Calu3 (cell line): ENCODE results near the gene ATP2C1. TPM values are rescaled to one million over a fixed set of nuclear protein-coding genes. Genes with fewer than 3 reads are reported as not detected.
A peak's percentile ranks its signal among the peaks of the same experiment; 100 is the strongest.

Experiments used
- BruUV-seq: library from RNA; stranded (reverse); fragments of 400-500 nt; replicated peaks from 2 replicates; lab custom pipeline; 2021; lab: Mats Ljungman, UMichigan
- CTCF ChIA-PET: fragments of 300-600 bp; sonication (Branson Sonifier 250); formaldehyde crosslinking; loops from one replicate; lab custom pipeline; 2022; ENCODE audit warnings: antibody characterized with exemption; lab: Charles Lee
- DNase-seq: peaks from one replicate; pipeline ENCODE4 v3.0.0; 2022
- H3K27ac Mint-ChIP-seq: one replicate; pipeline ENCODE4 v1.8.0; 2022; ENCODE audit warnings: mixed read lengths; ENCODE audit not compliant: unreplicated experiment
- H3K27me3 Mint-ChIP-seq: one replicate; pipeline ENCODE4 v1.8.0; 2022; ENCODE audit warnings: mixed read lengths; ENCODE audit not compliant: unreplicated experiment
- H3K36me3 Mint-ChIP-seq: one replicate; pipeline ENCODE4 v1.8.0; 2022; ENCODE audit warnings: mild to moderate bottlenecking, moderate library complexity, mixed read lengths; ENCODE audit not compliant: insufficient read depth, unreplicated experiment
- H3K4me1 Mint-ChIP-seq: one replicate; pipeline ENCODE4 v1.8.0; 2022; ENCODE audit warnings: mild to moderate bottlenecking, low read depth, mixed read lengths; ENCODE audit not compliant: unreplicated experiment
- H3K4me3 Mint-ChIP-seq: one replicate; pipeline ENCODE4 v1.8.0; 2022; ENCODE audit warnings: mild to moderate bottlenecking, low read depth, moderate library complexity, mixed read lengths; ENCODE audit not compliant: unreplicated experiment
- H3K9me3 Mint-ChIP-seq: one replicate; pipeline ENCODE4 v1.8.0; 2022; ENCODE audit warnings: low read depth, mixed read lengths; ENCODE audit not compliant: unreplicated experiment
- CTCF ChIP-seq: fragments of 200-600 bp; IDR thresholded peaks from one replicate; pipeline ENCODE4 v1.8.0; 2022; ENCODE audit warnings: antibody characterized with exemption; ENCODE audit not compliant: unreplicated experiment
- intact Hi-C: fragments of 100-400 bp; cut with micrococcal nuclease; formaldehyde crosslinking; loops from one replicate; pipeline ENCODE4 v1.10.0; 2022; ENCODE audit not compliant: unreplicated experiment
- total RNA-seq: library from RNA; stranded (reverse); gene quantifications from 2 replicates; pipeline ENCODE4 v1.2.3, GENCODE V29; 2022

ATP2C1 gene
- total RNA-seq, 1 experiment from 2014 or later: 361 TPM

GRCh38 chr3:130990282-130990681, 96.4 kb downstream of the ATP2C1 start:
- DNase-seq: no peak
- BruUV-seq: no TSS peak
- peak overlapping the region; percentile 4 for H3K27ac Mint-ChIP-seq
- no peak for TF ChIP-seq CTCF
- no peaks in the 10 kb centered on the region for H3K9me3 Mint-ChIP-seq
- intact Hi-C loops: no loop called here
- H3K36me3 Mint-ChIP-seq: peaks cover 27% of the 10 kb centered on the region
- CTCF ChIA-PET: no interaction called here
- H3K4me3 Mint-ChIP-seq: no peak overlapping the region
- no peaks in the 10 kb centered on the region for H3K27me3 Mint-ChIP-seq
- H3K4me1 Mint-ChIP-seq: no peaks in the 10 kb centered on the region

DNA sequence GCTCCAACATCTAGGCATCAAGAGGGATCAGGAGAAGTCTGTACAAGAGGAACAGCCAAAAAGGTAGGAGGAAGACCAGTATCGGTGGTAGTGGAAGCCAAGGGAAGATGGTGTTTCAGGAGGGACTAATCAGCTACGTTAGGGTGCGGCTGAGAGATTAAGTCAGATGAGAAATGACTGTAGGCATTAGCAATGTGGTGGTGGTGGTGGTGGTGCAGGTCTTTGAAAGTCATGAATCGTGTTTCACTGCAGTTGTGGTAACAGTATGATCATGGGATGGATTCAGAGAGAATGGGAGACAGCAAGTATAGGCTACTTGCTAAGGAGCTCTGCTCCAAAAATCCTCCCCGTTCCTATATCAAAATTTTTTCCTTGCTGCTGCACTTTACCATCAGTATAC, 97.2 kb downstream of the ATP2C1 start:
- Mint-ChIP-seq H3K36me3 (peaks cover 33% of the 10 kb centered on the region), H3K4me3 (no peak overlapping the region), H3K9me3 (no peaks in the 10 kb centered on the region), H3K27me3 (no peaks in the 10 kb centered on the region), H3K4me1 (no peaks in the 10 kb centered on the region), H3K27ac (no peak overlapping the region)
- no peak for TF ChIP-seq CTCF
- DNase-seq: no peak
- CTCF ChIA-PET: no interaction called here
- intact Hi-C loops: no loop called here
- no TSS peak for BruUV-seq

DNA sequence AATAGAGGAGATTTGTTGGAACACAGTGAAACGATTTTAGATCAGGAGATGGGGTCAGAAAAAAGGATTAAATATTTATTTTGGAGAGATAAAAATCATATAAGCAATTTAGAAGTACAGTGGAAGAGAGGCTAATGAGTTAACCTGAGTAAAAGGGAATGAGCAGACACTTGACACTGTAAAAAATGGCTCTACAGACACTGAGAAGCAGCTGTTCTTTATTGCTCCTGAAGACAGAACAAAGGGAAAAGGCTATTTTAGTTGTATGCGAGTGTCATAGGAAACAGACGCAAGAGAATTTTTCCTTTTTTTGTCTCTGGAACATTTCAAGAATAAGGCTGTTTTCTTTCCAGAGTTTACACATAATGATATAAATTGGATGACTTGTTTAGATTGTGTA, 98.5 kb downstream of the ATP2C1 start:
- H3K9me3 Mint-ChIP-seq: no peaks in the 10 kb centered on the region
- H3K4me3 Mint-ChIP-seq: no peak overlapping the region
- no peak for TF ChIP-seq CTCF
- H3K27ac Mint-ChIP-seq: no peak overlapping the region
- H3K4me1 Mint-ChIP-seq: no peaks in the 10 kb centered on the region
- no peak for DNase-seq
- intact Hi-C loops: no loop called here
- CTCF ChIA-PET: no interaction called here
- peaks cover 42% of the 10 kb centered on the region for H3K36me3 Mint-ChIP-seq
- no TSS peak for BruUV-seq
- H3K27me3 Mint-ChIP-seq: no peaks in the 10 kb centered on the region

- Mint-ChIP-seq H3K4me3 (no peak overlapping the region), H3K27ac (no peak overlapping the region), H3K27me3 (no peaks in the 10 kb centered on the region), H3K9me3 (no peaks in the 10 kb centered on the region), H3K36me3 (peaks cover 40% of the 10 kb centered on the region), H3K4me1 (no peaks in the 10 kb centered on the region)
- no peak for DNase-seq
- TF ChIP-seq CTCF: no peak
- intact Hi-C loops: no loop called here
- CTCF ChIA-PET: no interaction called here
- BruUV-seq: no TSS peak
These were observed 103.4 kb downstream of the ATP2C1 start for GRCh38 chr3:130997289-130997688.
